GM23338 (cell line): Measurements from ENCODE around the gene NSRP1. TPM values are rescaled to one million over a fixed set of nuclear protein-coding genes. Genes with fewer than 3 reads are reported as not detected.
A peak's percentile ranks its signal among the peaks of the same experiment; 100 is the strongest.

ENCODE experiments used
- ATAC-seq: fragments of 200-7000 bp; cut with Tn5 transposase; 3 replicates; pipeline ENCODE4 v1.9.1; 2020
- DNase-seq: peaks from one replicate; pipeline ENCODE4 v3.0.0-alpha.2; 2015; ENCODE audit warnings: low spot score
- H2AFZ ChIP-seq: fragments of 200-600 bp; sonication (generic); 2 replicates; pipeline ENCODE4 v1.8.0; 2016; ENCODE audit warnings: antibody characterized with exemption, mild to moderate bottlenecking, moderate library complexity
- H3F3A ChIP-seq: fragments of 200-600 bp; sonication (generic); replicated peaks from 2 replicates; pipeline ENCODE4 v1.8.0; 2017; ENCODE audit warnings: antibody characterized with exemption, mixed run types, low read depth
- H3K27ac ChIP-seq: fragments of 200-600 bp; sonication (generic); 2 replicates; pipeline ENCODE4 v1.6.1; 2016; ENCODE audit warnings: low read depth
- H3K27me3 ChIP-seq: fragments of 200-600 bp; sonication (generic); 2 replicates; pipeline ENCODE4 v1.8.0; 2016; ENCODE audit warnings: mild to moderate bottlenecking, mixed run types, moderate library complexity; ENCODE audit not compliant: insufficient read depth
- H3K36me3 ChIP-seq: fragments of 200-600 bp; sonication (generic); 2 replicates; pipeline ENCODE4 v1.8.0; 2016; ENCODE audit warnings: mild to moderate bottlenecking; ENCODE audit not compliant: insufficient read depth
- H3K4me1 ChIP-seq: fragments of 200-600 bp; sonication (generic); 2 replicates; pipeline ENCODE4 v1.8.0; 2016; ENCODE audit warnings: mild to moderate bottlenecking, moderate library complexity; ENCODE audit not compliant: insufficient read depth
- H3K4me2 ChIP-seq: fragments of 200-600 bp; sonication (generic); 2 replicates; pipeline ENCODE4 v1.7.1; 2017; ENCODE audit warnings: mixed run types
- H3K4me3 ChIP-seq: fragments of 200-600 bp; sonication (generic); 2 replicates; pipeline ENCODE4 v1.6.1; 2016; ENCODE audit warnings: mixed run types
- H3K79me2 ChIP-seq: fragments of 200-600 bp; sonication (generic); replicated peaks from 2 replicates; pipeline ENCODE4 v1.8.0; 2017; ENCODE audit warnings: mild to moderate bottlenecking; ENCODE audit not compliant: insufficient read depth
- H3K9me2 ChIP-seq: fragments of 200-600 bp; sonication (generic); 2 replicates; pipeline ENCODE4 v1.8.0; 2017; ENCODE audit not compliant: insufficient read depth
- H4K20me1 ChIP-seq: fragments of 200-600 bp; sonication (generic); replicated peaks from 2 replicates; pipeline ENCODE4 v1.8.0; 2017; ENCODE audit warnings: mild to moderate bottlenecking; ENCODE audit not compliant: insufficient read depth
- H3K27ac Mint-ChIP-seq: 2 replicates; pipeline ENCODE4 v1.8.0; 2020; ENCODE audit warnings: inconsistent platforms, mild to moderate bottlenecking, moderate library complexity, mixed read lengths
- H3K27me3 Mint-ChIP-seq: 3 replicates; pipeline ENCODE4 v1.8.0; 2022; ENCODE audit warnings: low read depth, mild to moderate bottlenecking, moderate library complexity, mixed read lengths, inconsistent platforms; ENCODE audit not compliant: insufficient read depth, poor library complexity
- H3K36me3 Mint-ChIP-seq: 3 replicates; pipeline ENCODE4 v1.8.0; 2021; ENCODE audit warnings: low read depth, mild to moderate bottlenecking, inconsistent platforms, moderate library complexity, mixed read lengths
- H3K4me1 Mint-ChIP-seq: 3 replicates; pipeline ENCODE4 v1.8.0; 2020; ENCODE audit warnings: mild to moderate bottlenecking, inconsistent platforms, mixed read lengths
- H3K4me3 Mint-ChIP-seq: 3 replicates; pipeline ENCODE4 v1.8.0; 2021; ENCODE audit warnings: moderate library complexity, mild to moderate bottlenecking, inconsistent platforms, mixed read lengths
- H3K9me3 Mint-ChIP-seq: 3 replicates; pipeline ENCODE4 v1.8.0; 2020; ENCODE audit warnings: moderate library complexity, mild to moderate bottlenecking, inconsistent platforms, mixed read lengths
- CREB1 ChIP-seq: fragments of 250-450 bp; sonication (Bioruptor Pico); IDR thresholded peaks from 2 replicates; pipeline ENCODE4 v1.5.0; 2020; ENCODE audit warnings: low read depth, mild to moderate bottlenecking, moderate library complexity
- EZH2 ChIP-seq: fragments of 200-600 bp; sonication (generic); IDR thresholded peaks from one replicate; pipeline ENCODE4 v1.8.0; 2017; ENCODE audit warnings: antibody characterized with exemption, mild to moderate bottlenecking, low read depth; ENCODE audit not compliant: unreplicated experiment
- EZH2phosphoT487 ChIP-seq: fragments of 200-600 bp; sonication (generic); IDR thresholded peaks from one replicate; pipeline ENCODE4 v1.8.1; 2018; ENCODE audit warnings: antibody characterized with exemption; ENCODE audit not compliant: unreplicated experiment
- NANOG ChIP-seq: IDR thresholded peaks from 2 replicates; pipeline ENCODE4 v1.6.1; 2016; ENCODE audit warnings: antibody characterized with exemption, borderline replicate concordance
- POLR2AphosphoS5 ChIP-seq: IDR thresholded peaks from 2 replicates; pipeline ENCODE4 v1.6.1; 2016; ENCODE audit warnings: antibody characterized with exemption, low read depth
- STAT1 ChIP-seq: IDR thresholded peaks from one replicate; pipeline ENCODE4 v1.6.1; 2016; ENCODE audit warnings: antibody characterized with exemption; ENCODE audit not compliant: unreplicated experiment
- ZNF114 ChIP-seq: fragments of 250-450 bp; sonication (Bioruptor Pico); IDR thresholded peaks from 2 replicates; pipeline ENCODE4 v1.5.0; 2020; ENCODE audit warnings: mild to moderate bottlenecking, moderate library complexity
- ZNF331 ChIP-seq: fragments of 250-450 bp; sonication (Bioruptor Pico); IDR thresholded peaks from 2 replicates; pipeline ENCODE4 v1.5.0; 2020; ENCODE audit warnings: low read depth, mild to moderate bottlenecking, moderate library complexity
- polyA plus RNA-seq: library from polyadenylated mRNA; unstranded; fragments of >200 nt; fragmentation: Nextera tagmentation; extraction: Ambion mirVana; gene quantifications from 2 replicates; pipeline ENCODE4 v1.2.1, GENCODE V29; 2016
- total RNA-seq: library from RNA; depleted of rRNA; stranded (reverse); fragments of >200 nt; shearing (Covaris generic); gene quantifications from 2 replicates; pipeline ENCODE4 v1.2.3, GENCODE V29; 2014
- TF ChIP-seq, protein P1 (sequence below), 2 experiments: fragments of 200-600 bp in 1 of 2; sonication (generic) in 1 of 2; conservative IDR thresholded peaks; 2 replicates each; pipeline versions ENCODE4 v1.5.1 to v1.6.1; 2016 to 2017; ENCODE audit warnings: antibody characterized with exemption in 2 of 2, low read depth in 2 of 2, mild to moderate bottlenecking in 2 of 2, moderate library complexity in 1 of 2
- TF ChIP-seq, protein P2 (sequence below): IDR thresholded peaks from 2 replicates; pipeline ENCODE4 v1.6.1; 2016; ENCODE audit warnings: antibody characterized with exemption
- TF ChIP-seq, protein P3 (sequence below): fragments of 250-450 bp; sonication (Bioruptor Pico); IDR thresholded peaks from 2 replicates; pipeline ENCODE4 v1.5.0; 2020; ENCODE audit warnings: mild to moderate bottlenecking, moderate library complexity

Gene NSRP1
- total and polyA plus RNA-seq, 2 experiments from 2014 or later = 15.7 to 110 TPM

DNA sequence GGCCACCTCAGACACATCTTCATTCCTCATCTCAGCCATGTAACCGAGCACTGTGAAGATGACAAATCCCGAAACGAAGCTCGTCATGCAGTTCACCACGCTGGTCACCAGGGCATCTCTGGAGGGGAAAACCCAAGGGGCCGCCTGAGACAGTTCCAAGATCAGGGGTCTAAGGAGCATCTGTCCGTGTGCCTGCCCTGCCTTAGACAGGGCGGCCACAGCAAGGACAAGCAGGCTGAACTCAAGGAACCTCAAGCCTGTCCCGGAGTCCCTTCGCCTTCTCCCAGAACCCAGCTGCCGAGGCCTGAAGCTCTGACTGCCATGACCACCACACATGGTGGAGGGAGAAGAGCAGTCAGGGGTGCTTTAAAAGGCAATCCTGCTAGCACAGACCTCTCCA lies 96.1 kb downstream of the NSRP1 start:
- Histone ChIP-seq H3K4me3 (no peak overlapping the region), H3K9me2 (no peaks in the 10 kb centered on the region), H3K79me2 (no peaks in the 10 kb centered on the region), H3K27ac (no peak overlapping the region), H3F3A (no peaks in the 10 kb centered on the region), H4K20me1 (no peaks in the 10 kb centered on the region), H2AFZ (peak overlapping the region; percentile 43; the same call in 1 of the 2 replicates), H3K4me1 (no peaks in the 10 kb centered on the region), H3K36me3 (no peaks in the 10 kb centered on the region), H3K27me3 (no peaks in the 10 kb centered on the region), H3K4me2 (no peak overlapping the region)
- DNase-seq = peak; percentile 39
- peaks cover 3% of the 10 kb centered on the region for H3K27me3 Mint-ChIP-seq
- peaks cover 2% of the 10 kb centered on the region; the same call in 1 of the 3 replicates for H3K4me1 Mint-ChIP-seq
- TF ChIP-seq POLR2AphosphoS5 = no peak
- TF ChIP-seq, protein P1, sequence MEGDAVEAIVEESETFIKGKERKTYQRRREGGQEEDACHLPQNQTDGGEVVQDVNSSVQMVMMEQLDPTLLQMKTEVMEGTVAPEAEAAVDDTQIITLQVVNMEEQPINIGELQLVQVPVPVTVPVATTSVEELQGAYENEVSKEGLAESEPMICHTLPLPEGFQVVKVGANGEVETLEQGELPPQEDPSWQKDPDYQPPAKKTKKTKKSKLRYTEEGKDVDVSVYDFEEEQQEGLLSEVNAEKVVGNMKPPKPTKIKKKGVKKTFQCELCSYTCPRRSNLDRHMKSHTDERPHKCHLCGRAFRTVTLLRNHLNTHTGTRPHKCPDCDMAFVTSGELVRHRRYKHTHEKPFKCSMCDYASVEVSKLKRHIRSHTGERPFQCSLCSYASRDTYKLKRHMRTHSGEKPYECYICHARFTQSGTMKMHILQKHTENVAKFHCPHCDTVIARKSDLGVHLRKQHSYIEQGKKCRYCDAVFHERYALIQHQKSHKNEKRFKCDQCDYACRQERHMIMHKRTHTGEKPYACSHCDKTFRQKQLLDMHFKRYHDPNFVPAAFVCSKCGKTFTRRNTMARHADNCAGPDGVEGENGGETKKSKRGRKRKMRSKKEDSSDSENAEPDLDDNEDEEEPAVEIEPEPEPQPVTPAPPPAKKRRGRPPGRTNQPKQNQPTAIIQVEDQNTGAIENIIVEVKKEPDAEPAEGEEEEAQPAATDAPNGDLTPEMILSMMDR (conservative IDR thresholded peaks at IDR 0.05; ENCODE audit: low read depth in 2 of 2) = peak in 1 of 2 experiments; percentile 25; a peak in 1 of 4 replicates
- no peaks in the 10 kb centered on the region for H3K9me3 Mint-ChIP-seq
- no peaks in the 10 kb centered on the region for H3K36me3 Mint-ChIP-seq
- ATAC-seq = peak; percentile 64
- H3K27ac Mint-ChIP-seq = no peak overlapping the region
- no peak overlapping the region for H3K4me3 Mint-ChIP-seq

GRCh38 chr17:30217054-30217453 lies 100.4 kb downstream of the NSRP1 start:
- no peaks in the 10 kb centered on the region for H3K36me3 ChIP-seq
- ATAC-seq = no peak
- no peak overlapping the region for H2AFZ ChIP-seq
- TF ChIP-seq EZH2phosphoT487 (no peak), CREB1 (no peak), NANOG (no peak), POLR2AphosphoS5 (no peak), ZNF114 (no peak), EZH2 (no peak), STAT1 (no peak), ZNF331 (CRISPR knock-in tag) (no peak)
- TF ChIP-seq, protein P2, sequence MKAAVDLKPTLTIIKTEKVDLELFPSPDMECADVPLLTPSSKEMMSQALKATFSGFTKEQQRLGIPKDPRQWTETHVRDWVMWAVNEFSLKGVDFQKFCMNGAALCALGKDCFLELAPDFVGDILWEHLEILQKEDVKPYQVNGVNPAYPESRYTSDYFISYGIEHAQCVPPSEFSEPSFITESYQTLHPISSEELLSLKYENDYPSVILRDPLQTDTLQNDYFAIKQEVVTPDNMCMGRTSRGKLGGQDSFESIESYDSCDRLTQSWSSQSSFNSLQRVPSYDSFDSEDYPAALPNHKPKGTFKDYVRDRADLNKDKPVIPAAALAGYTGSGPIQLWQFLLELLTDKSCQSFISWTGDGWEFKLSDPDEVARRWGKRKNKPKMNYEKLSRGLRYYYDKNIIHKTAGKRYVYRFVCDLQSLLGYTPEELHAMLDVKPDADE = no peak
- TF ChIP-seq, protein P3, sequence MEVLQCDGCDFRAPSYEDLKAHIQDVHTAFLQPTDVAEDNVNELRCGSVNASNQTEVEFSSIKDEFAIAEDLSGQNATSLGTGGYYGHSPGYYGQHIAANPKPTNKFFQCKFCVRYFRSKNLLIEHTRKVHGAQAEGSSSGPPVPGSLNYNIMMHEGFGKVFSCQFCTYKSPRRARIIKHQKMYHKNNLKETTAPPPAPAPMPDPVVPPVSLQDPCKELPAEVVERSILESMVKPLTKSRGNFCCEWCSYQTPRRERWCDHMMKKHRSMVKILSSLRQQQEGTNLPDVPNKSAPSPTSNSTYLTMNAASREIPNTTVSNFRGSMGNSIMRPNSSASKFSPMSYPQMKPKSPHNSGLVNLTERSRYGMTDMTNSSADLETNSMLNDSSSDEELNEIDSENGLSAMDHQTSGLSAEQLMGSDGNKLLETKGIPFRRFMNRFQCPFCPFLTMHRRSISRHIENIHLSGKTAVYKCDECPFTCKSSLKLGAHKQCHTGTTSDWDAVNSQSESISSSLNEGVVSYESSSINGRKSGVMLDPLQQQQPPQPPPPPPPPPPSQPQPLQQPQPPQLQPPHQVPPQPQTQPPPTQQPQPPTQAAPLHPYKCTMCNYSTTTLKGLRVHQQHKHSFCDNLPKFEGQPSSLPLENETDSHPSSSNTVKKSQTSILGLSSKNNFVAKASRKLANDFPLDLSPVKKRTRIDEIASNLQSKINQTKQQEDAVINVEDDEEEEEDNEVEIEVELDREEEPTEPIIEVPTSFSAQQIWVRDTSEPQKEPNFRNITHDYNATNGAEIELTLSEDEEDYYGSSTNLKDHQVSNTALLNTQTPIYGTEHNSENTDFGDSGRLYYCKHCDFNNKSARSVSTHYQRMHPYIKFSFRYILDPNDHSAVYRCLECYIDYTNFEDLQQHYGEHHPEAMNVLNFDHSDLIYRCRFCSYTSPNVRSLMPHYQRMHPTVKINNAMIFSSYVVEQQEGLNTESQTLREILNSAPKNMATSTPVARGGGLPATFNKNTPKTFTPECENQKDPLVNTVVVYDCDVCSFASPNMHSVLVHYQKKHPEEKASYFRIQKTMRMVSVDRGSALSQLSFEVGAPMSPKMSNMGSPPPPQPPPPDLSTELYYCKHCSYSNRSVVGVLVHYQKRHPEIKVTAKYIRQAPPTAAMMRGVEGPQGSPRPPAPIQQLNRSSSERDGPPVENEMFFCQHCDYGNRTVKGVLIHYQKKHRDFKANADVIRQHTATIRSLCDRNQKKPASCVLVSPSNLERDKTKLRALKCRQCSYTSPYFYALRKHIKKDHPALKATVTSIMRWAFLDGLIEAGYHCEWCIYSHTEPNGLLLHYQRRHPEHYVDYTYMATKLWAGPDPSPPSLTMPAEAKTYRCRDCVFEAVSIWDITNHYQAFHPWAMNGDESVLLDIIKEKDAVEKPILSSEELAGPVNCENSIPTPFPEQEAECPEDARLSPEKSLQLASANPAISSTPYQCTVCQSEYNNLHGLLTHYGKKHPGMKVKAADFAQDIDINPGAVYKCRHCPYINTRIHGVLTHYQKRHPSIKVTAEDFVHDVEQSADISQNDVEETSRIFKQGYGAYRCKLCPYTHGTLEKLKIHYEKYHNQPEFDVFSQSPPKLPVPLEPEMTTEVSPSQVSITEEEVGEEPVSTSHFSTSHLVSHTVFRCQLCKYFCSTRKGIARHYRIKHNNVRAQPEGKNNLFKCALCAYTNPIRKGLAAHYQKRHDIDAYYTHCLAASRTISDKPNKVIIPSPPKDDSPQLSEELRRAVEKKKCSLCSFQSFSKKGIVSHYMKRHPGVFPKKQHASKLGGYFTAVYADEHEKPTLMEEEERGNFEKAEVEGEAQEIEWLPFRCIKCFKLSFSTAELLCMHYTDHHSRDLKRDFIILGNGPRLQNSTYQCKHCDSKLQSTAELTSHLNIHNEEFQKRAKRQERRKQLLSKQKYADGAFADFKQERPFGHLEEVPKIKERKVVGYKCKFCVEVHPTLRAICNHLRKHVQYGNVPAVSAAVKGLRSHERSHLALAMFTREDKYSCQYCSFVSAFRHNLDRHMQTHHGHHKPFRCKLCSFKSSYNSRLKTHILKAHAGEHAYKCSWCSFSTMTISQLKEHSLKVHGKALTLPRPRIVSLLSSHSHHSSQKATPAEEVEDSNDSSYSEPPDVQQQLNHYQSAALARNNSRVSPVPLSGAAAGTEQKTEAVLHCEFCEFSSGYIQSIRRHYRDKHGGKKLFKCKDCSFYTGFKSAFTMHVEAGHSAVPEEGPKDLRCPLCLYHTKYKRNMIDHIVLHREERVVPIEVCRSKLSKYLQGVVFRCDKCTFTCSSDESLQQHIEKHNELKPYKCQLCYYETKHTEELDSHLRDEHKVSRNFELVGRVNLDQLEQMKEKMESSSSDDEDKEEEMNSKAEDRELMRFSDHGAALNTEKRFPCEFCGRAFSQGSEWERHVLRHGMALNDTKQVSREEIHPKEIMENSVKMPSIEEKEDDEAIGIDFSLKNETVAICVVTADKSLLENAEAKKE (CRISPR knock-in tag) = no peak
- TF ChIP-seq, protein P1 (conservative IDR thresholded peaks at IDR 0.05; ENCODE audit: low read depth in 2 of 2) = no peak

More at GRCh38 chr17:30217054-30217453, 100.4 kb downstream of the NSRP1 start:
- Histone ChIP-seq H3K27me3 (no peaks in the 10 kb centered on the region), H3K79me2 (no peaks in the 10 kb centered on the region), H3K4me3 (no peak overlapping the region), H3K4me1 (no peaks in the 10 kb centered on the region), H3K27ac (no peak overlapping the region), H3K4me2 (no peak overlapping the region), H3F3A (no peaks in the 10 kb centered on the region), H4K20me1 (no peaks in the 10 kb centered on the region), H3K9me2 (no peaks in the 10 kb centered on the region)
- H3K9me3 Mint-ChIP-seq = no peaks in the 10 kb centered on the region
- no peak for DNase-seq
- peaks cover 3% of the 10 kb centered on the region for H3K27me3 Mint-ChIP-seq
- no peak overlapping the region for H3K27ac Mint-ChIP-seq
- H3K36me3 Mint-ChIP-seq = no peaks in the 10 kb centered on the region
- no peak overlapping the region for H3K4me3 Mint-ChIP-seq
- H3K4me1 Mint-ChIP-seq = peaks cover 2% of the 10 kb centered on the region; the same call in 1 of the 3 replicates
